ENCODE results near the gene ARHGAP15.

Gene ARHGAP15

GRCh38 chr2:143692162-143692561 lies 562.9 kb downstream of the ARHGAP15 start:
- no peak overlapping the region for H3K4me3 ChIP-seq (ENCODE audit: low read length)
- DNase-seq (ENCODE audit: low read depth), result no peak
- no peak for TF ChIP-seq CTCF (conservative IDR thresholded peaks at IDR 0.05; ENCODE audit: low read depth, low read length)

GRCh38 chr2:143692967-143693366 lies 563.7 kb downstream of the ARHGAP15 start:
- no peak for TF ChIP-seq CTCF (conservative IDR thresholded peaks at IDR 0.05; ENCODE audit: low read depth, low read length)
- DNase-seq (ENCODE audit: low read depth), result no peak
- no peak overlapping the region for H3K4me3 ChIP-seq (ENCODE audit: low read length)

- no peak for DNase-seq (ENCODE audit: low read depth)
- H3K4me3 ChIP-seq (ENCODE audit: low read length), result no peak overlapping the region
- no peak for TF ChIP-seq CTCF (conservative IDR thresholded peaks at IDR 0.05; ENCODE audit: low read depth, low read length)
Measured at GRCh38 chr2:143694335-143694734, 565.1 kb downstream of the ARHGAP15 start.

GRCh38 chr2:143696651-143697050 lies 567.4 kb downstream of the ARHGAP15 start:
- no peak for DNase-seq (ENCODE audit: low read depth)
- TF ChIP-seq CTCF (conservative IDR thresholded peaks at IDR 0.05; ENCODE audit: low read depth, low read length), result no peak
- H3K4me3 ChIP-seq (ENCODE audit: low read length), result no peak overlapping the region

GRCh38 chr2:143697744-143698143 lies 568.5 kb downstream of the ARHGAP15 start:
- DNase-seq (ENCODE audit: low read depth), result no peak
- no peak overlapping the region for H3K4me3 ChIP-seq (ENCODE audit: low read length)
- TF ChIP-seq CTCF (conservative IDR thresholded peaks at IDR 0.05; ENCODE audit: low read depth, low read length), result no peak

- no peak overlapping the region for H3K4me3 ChIP-seq (ENCODE audit: low read length)
- DNase-seq (ENCODE audit: low read depth), result no peak
- no peak for TF ChIP-seq CTCF (conservative IDR thresholded peaks at IDR 0.05; ENCODE audit: low read depth, low read length)
Measured at GRCh38 chr2:143698352-143698751, 569.1 kb downstream of the ARHGAP15 start.

- H3K4me3 ChIP-seq (ENCODE audit: low read length), result no peak overlapping the region
- no peak for TF ChIP-seq CTCF (conservative IDR thresholded peaks at IDR 0.05; ENCODE audit: low read depth, low read length)
- DNase-seq (ENCODE audit: low read depth), result no peak
Measured at GRCh38 chr2:143698888-143699570, 569.8 kb downstream of the ARHGAP15 start.

Measured in retinal pigment epithelial cell (primary cell).